Testis (tissue), 2 donors: Measurements from ENCODE around the gene ADAMTS6.

Source experiments
- CTCF ChIP-seq, 3 experiments: fragments of 450-650 bp in 2 of 3; fragments of 200-600 bp in 1 of 3; sonication (generic) in 1 of 3; IDR thresholded peaks; one replicate each; pipeline ENCODE4 v1.5.1; 2016 to 2019; ENCODE audit warnings: antibody characterized with exemption in 3 of 3, mild to moderate bottlenecking in 2 of 3, moderate library complexity in 1 of 3
- POLR2A ChIP-seq: fragments of 450-650 bp; IDR thresholded peaks from one replicate; pipeline ENCODE4 v1.6.1; 2017; ENCODE audit warnings: antibody characterized with exemption, mild to moderate bottlenecking, moderate library complexity

GRCh38 chr5:65197531-65198455, 283.9 kb downstream of the ADAMTS6 start:
- no peak for TF ChIP-seq POLR2A
- TF ChIP-seq CTCF (IDR thresholded peaks at IDR 0.05): no peak
